ENCODE data around the gene HBEGF.

The HBEGF gene

DNA sequence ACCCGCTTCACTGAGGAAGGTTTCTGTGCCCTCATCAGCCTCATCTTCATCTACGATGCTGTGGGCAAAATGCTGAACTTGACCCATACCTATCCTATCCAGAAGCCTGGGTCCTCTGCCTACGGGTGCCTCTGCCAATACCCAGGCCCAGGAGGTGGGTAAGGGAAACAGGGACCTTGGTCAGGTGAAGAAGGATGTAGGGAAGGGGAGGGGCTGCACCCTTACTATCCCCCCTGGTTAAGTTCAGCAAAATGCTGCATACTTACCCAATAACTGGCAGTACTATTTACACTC lies 18.0 kb upstream of the HBEGF start:
- Histone ChIP-seq H3K9me3 (ENCODE audit: severe bottlenecking) (no peaks in the 10 kb centered on the region), H3K27ac (no peak overlapping the region), H3K4me3 (ENCODE audit: low read depth, low read length) (no peak overlapping the region), H3K36me3 (no peaks in the 10 kb centered on the region), H3K27me3 (ENCODE audit: insufficient read depth, low read depth, severe bottlenecking) (no peaks in the 10 kb centered on the region)
- DNase-seq, result no peak
- TF ChIP-seq, protein P1, sequence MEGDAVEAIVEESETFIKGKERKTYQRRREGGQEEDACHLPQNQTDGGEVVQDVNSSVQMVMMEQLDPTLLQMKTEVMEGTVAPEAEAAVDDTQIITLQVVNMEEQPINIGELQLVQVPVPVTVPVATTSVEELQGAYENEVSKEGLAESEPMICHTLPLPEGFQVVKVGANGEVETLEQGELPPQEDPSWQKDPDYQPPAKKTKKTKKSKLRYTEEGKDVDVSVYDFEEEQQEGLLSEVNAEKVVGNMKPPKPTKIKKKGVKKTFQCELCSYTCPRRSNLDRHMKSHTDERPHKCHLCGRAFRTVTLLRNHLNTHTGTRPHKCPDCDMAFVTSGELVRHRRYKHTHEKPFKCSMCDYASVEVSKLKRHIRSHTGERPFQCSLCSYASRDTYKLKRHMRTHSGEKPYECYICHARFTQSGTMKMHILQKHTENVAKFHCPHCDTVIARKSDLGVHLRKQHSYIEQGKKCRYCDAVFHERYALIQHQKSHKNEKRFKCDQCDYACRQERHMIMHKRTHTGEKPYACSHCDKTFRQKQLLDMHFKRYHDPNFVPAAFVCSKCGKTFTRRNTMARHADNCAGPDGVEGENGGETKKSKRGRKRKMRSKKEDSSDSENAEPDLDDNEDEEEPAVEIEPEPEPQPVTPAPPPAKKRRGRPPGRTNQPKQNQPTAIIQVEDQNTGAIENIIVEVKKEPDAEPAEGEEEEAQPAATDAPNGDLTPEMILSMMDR (IDR thresholded peaks at IDR 0.05; ENCODE audit: low read depth, low read length), result no peak

DNA sequence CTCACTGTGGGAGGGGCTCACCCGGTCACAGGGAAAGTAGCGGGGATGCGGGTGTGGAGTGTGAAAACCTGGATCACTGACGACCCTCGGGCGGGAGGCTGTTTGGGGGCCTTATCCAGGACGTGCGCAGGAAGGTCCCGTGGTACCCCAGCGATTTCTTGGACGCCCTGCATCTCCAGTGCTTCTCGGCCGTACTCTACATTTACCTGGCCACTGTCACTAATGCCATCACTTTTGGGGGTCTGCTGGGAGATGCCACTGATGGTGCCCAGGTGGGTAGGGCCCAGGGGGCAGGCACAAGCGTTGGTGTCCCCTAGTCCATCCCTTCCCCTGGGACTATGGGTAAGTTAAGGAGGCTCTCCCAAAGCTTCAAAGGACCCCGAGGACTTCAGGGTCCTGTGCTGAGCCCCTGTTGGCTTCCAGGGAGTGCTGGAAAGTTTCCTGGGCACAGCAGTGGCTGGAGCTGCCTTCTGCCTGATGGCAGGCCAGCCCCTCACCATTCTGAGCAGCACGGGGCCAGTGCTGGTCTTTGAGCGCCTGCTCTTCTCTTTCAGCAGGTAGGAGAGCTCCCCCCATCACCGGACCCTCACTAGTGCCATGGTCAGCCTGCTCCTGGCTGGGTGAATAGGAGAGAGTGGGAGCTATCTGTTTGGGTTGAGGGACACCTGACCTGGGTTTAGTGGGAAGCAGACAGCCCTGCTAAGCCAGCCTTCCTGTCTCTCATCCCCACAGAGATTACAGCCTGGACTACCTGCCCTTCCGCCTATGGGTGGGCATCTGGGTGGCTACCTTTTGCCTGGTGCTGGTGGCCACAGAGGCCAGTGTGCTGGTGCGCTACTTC lies 17.4 kb upstream of the HBEGF start:
- Histone ChIP-seq H3K4me3 (ENCODE audit: low read depth, low read length) (peak overlapping the region; percentile 36), H3K27ac (no peak overlapping the region)

DNA sequence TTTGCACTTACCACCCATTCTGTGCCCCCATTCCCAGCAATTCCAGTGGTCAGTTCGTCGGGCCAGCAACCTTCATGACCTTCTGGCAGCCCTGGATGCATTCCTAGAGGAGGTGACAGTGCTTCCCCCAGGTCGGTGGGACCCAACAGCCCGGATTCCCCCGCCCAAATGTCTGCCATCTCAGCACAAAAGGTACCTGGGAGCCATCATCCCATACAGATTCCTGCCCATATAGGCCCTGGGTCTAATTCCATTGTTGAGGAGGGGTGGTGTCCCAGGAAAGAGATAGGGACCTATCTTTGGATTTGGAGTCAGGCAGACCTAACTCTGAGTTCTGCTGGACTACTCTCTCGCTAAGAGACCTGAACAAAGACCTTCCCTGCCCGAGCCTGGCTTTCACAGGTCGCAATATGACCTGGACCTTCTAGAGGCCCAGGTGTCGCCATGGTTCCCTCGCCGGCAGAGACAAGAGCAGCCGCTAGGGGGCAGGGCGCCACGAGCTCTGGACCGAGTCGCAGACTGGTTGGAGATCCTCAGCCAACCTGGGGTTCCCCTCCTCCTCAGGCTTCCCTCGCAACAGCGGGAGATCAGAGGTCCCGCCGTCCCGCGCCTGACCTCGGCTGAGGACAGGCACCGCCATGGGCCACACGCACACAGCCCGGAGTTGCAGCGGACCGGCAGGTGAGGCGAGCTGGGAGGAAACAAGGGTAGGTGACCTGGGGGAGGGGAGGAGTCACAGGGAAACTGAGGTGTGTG lies 16.6 kb upstream of the HBEGF start:
- H3K4me3 ChIP-seq (ENCODE audit: low read depth, low read length), result peak overlapping the region; percentile 36
- no peaks in the 10 kb centered on the region for H3K27me3 ChIP-seq (ENCODE audit: insufficient read depth, low read depth, severe bottlenecking)
- H3K27ac ChIP-seq, result no peak overlapping the region
- TF ChIP-seq, protein P1 (IDR thresholded peaks at IDR 0.05; ENCODE audit: low read depth, low read length), result peak; percentile 98
- no peaks in the 10 kb centered on the region for H3K36me3 ChIP-seq
- no peaks in the 10 kb centered on the region for H3K9me3 ChIP-seq (ENCODE audit: severe bottlenecking)
- DNase-seq, result peak; percentile 88

More for the DNA sequence above, 17.4 kb upstream of the HBEGF start:
- TF ChIP-seq, protein P1 (IDR thresholded peaks at IDR 0.05; ENCODE audit: low read depth, low read length), result no peak
- no peaks in the 10 kb centered on the region for H3K36me3 ChIP-seq
- DNase-seq, result no peak
- no peaks in the 10 kb centered on the region for H3K9me3 ChIP-seq (ENCODE audit: severe bottlenecking)
- no peaks in the 10 kb centered on the region for H3K27me3 ChIP-seq (ENCODE audit: insufficient read depth, low read depth, severe bottlenecking)

DNA sequence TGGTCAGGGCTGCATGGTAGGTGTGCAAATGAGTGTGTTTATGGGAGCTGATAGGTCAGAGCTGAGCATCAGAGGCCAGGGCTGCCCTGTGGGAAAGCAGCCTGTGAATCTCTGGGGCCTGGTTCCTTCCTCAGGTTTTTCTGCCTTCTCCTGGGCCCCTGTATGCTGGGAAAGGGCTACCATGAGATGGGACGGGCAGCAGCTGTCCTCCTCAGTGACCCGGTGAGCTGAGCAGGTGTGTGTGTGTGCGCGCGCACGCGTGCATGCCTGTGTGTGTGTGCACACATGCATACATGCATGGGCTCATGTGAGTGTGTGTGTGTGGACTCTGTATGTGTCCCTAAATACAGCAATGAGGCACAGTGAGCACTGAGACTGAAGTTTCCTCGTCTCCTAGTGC lies 15.9 kb upstream of the HBEGF start:
- DNase-seq, result no peak
- no peak overlapping the region for H3K27ac ChIP-seq
- H3K9me3 ChIP-seq (ENCODE audit: severe bottlenecking), result no peaks in the 10 kb centered on the region
- H3K4me3 ChIP-seq (ENCODE audit: low read depth, low read length), result no peak overlapping the region
- no peaks in the 10 kb centered on the region for H3K36me3 ChIP-seq
- TF ChIP-seq, protein P1 (IDR thresholded peaks at IDR 0.05; ENCODE audit: low read depth, low read length), result no peak
- H3K27me3 ChIP-seq (ENCODE audit: insufficient read depth, low read depth, severe bottlenecking), result no peaks in the 10 kb centered on the region

- H3K27ac ChIP-seq, result no peak overlapping the region
- no peak overlapping the region for H3K4me3 ChIP-seq (ENCODE audit: low read depth, low read length)
- H3K27me3 ChIP-seq (ENCODE audit: insufficient read depth, low read depth, severe bottlenecking), result no peaks in the 10 kb centered on the region
- no peaks in the 10 kb centered on the region for H3K36me3 ChIP-seq
- H3K9me3 ChIP-seq (ENCODE audit: severe bottlenecking), result no peaks in the 10 kb centered on the region
- DNase-seq, result no peak
- TF ChIP-seq, protein P1 (IDR thresholded peaks at IDR 0.05; ENCODE audit: low read depth, low read length), result no peak
Observed at GRCh38 chr5:140361901-140362300, 15.5 kb upstream of the HBEGF start.

All from WERI-Rb-1 (cell line).